K562 (cell line): ENCODE measurements around the gene DNAJB12. TPM values are rescaled to one million over a fixed set of nuclear protein-coding genes. Genes with fewer than 3 reads are reported as not detected.

Source experiments
- DEAF1 ChIP-seq: fragments of 450-650 bp; formaldehyde crosslinking; IDR thresholded peaks from 2 replicates; pipeline ENCODE4 v1.4.0; 2020; ENCODE audit warnings: mild to moderate bottlenecking, moderate library complexity
- MAFF ChIP-seq: IDR thresholded peaks from 2 replicates; pipeline ENCODE4 v1.6.1; 2012; ENCODE audit warnings: low read length, improper control_type of control experiment
- MTA1 ChIP-seq: fragments of 450-650 bp; IDR thresholded peaks from 2 replicates; pipeline ENCODE4 v1.6.1; 2017; ENCODE audit warnings: borderline replicate concordance
- SAP30 ChIP-seq: fragments of 200-600 bp; sonication (generic); IDR thresholded peaks from 2 replicates; pipeline ENCODE4 v1.6.1; 2012; ENCODE audit warnings: borderline replicate concordance, low read depth, mild to moderate bottlenecking, moderate library complexity, low read length, control low read depth, inconsistent platforms; ENCODE audit not compliant: insufficient read depth, poor library complexity, severe bottlenecking
- ZNF184 ChIP-seq: sonication (generic); formaldehyde crosslinking; IDR thresholded peaks from 2 replicates; pipeline ENCODE4 v1.5.0; 2020; ENCODE audit warnings: missing genetic modification reagents
- ZNF239 ChIP-seq: fragments of 250-450 bp; sonication (Bioruptor Pico); IDR thresholded peaks from 2 replicates; pipeline ENCODE4 v1.4.0; 2020; ENCODE audit warnings: mild to moderate bottlenecking
- ZNF263 ChIP-seq: sonication (generic); formaldehyde crosslinking; IDR thresholded peaks from 2 replicates; pipeline ENCODE4 v1.8.0; 2022; ENCODE audit warnings: mild to moderate bottlenecking, missing genetic modification reagents, borderline replicate concordance
- polyA plus RNA-seq, 8 experiments: library from polyadenylated mRNA; depleted of rRNA in 4 of 8; stranded (reverse) in 5 of 8; unstranded in 3 of 8; fragments of >200 nt; fragmentation: Nextera tagmentation in 2 of 8; fragmentation: Illumina TruSeq in 1 of 8; extraction: Ambion mirVana in 2 of 8; extraction: Trizol in 1 of 8; gene quantifications; 2 replicates each; pipeline versions ENCODE4 v1.2.1 to v1.2.3, GENCODE V29; 2011 to 2014; ENCODE audit warnings: inconsistent platforms in 1 of 8, missing spikeins in 1 of 8
- total RNA-seq, 7 experiments: library from RNA; depleted of rRNA in 6 of 7; stranded (reverse); fragments of >200 nt in 6 of 7; fragmentation: Illumina TruSeq in 2 of 7; extraction: Trizol in 2 of 7; gene quantifications; 2 replicates each; pipeline versions ENCODE4 v1.2.1 to v1.2.3, GENCODE V29; 2011 to 2021; ENCODE audit warnings: low replicate concordance in 1 of 7
- TF ChIP-seq, protein P1 (sequence below), 2 experiments: fragments of 450-650 bp; formaldehyde crosslinking in 1 of 2; IDR thresholded peaks; 2 replicates each; pipeline versions ENCODE4 v1.4.0 to v1.6.1; 2014 to 2020; ENCODE audit warnings: mild to moderate bottlenecking in 2 of 2, borderline replicate concordance in 1 of 2, low read depth in 1 of 2
- TF ChIP-seq, protein P2 (sequence below): fragments of 250-450 bp; sonication (Bioruptor Pico); IDR thresholded peaks from 2 replicates; pipeline ENCODE4 v1.8.0; 2021; ENCODE audit warnings: moderate library complexity, mild to moderate bottlenecking, inconsistent platforms
- TF ChIP-seq, protein P3 (sequence below), 2 experiments: IDR thresholded peaks in 1 of 2; conservative IDR thresholded peaks in 1 of 2; 2 replicates each; pipeline ENCODE4 v1.6.1; 2016; ENCODE audit warnings: low read depth in 2 of 2, mild to moderate bottlenecking in 1 of 2, missing compliant biosample characterization in 1 of 2, missing genetic modification characterization in 1 of 2, moderate library complexity in 1 of 2

Gene DNAJB12
- total and polyA plus RNA-seq, 9 of the 15 experiments (the other 6 are each of a cell fraction or from before 2014, with no cell fraction given), result 3.5 to 31.5 (median 20.3) TPM

DNA sequence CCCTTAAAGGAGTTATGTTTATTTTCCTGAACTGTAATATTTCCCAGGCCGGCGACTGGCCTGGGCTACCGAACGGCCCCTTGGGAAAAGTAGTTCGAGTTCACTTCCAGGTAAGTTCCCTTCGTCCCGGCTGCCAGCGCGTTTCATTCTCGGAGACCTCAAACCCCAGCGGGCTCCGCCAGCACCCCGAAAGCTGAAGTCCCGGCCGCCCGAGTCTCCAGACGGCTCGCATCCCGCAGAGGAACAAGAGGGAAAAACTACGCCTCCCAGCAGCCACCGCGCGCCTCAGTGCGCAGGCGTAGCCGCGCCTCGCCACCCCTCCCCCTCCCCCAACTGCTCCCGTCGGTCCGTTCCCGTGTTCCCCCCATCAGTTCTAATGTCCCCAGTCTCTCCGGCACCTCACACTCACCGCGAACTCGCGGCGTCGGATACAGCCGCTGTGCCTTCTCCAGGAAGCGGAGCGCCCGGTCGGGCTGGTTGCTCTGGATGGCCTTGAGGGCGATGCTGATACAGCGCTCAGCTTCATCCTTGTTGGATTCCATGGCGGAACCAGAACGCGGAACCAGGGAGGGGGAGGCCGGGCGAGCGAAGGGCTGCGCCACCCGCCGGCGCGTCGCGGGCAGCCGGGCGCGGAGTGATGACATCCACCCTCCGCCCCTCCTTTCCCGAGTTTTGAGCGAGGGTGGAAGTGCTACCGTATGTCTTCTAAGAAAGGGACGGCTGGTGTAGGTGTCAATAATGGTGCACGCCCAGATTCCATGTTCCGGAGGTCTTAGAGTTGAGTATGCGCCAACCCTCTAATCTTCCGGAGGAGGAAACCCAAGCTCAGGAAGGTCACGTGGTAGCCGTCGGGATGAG, at the start of gene DNAJB12 (continued):
- TF ChIP-seq SAP30, result peak; percentile 65
- TF ChIP-seq, protein P1, sequence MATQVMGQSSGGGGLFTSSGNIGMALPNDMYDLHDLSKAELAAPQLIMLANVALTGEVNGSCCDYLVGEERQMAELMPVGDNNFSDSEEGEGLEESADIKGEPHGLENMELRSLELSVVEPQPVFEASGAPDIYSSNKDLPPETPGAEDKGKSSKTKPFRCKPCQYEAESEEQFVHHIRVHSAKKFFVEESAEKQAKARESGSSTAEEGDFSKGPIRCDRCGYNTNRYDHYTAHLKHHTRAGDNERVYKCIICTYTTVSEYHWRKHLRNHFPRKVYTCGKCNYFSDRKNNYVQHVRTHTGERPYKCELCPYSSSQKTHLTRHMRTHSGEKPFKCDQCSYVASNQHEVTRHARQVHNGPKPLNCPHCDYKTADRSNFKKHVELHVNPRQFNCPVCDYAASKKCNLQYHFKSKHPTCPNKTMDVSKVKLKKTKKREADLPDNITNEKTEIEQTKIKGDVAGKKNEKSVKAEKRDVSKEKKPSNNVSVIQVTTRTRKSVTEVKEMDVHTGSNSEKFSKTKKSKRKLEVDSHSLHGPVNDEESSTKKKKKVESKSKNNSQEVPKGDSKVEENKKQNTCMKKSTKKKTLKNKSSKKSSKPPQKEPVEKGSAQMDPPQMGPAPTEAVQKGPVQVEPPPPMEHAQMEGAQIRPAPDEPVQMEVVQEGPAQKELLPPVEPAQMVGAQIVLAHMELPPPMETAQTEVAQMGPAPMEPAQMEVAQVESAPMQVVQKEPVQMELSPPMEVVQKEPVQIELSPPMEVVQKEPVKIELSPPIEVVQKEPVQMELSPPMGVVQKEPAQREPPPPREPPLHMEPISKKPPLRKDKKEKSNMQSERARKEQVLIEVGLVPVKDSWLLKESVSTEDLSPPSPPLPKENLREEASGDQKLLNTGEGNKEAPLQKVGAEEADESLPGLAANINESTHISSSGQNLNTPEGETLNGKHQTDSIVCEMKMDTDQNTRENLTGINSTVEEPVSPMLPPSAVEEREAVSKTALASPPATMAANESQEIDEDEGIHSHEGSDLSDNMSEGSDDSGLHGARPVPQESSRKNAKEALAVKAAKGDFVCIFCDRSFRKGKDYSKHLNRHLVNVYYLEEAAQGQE (IDR thresholded peaks at IDR 0.05; ENCODE audit: borderline replicate concordance), result peak; percentile 43
- TF ChIP-seq, protein P1 (CRISPR knock-in tag; IDR thresholded peaks at IDR 0.05; ENCODE audit: low read depth), result peak; percentile 82; the same call in 1 of the 2 replicates
- TF ChIP-seq, protein P2, sequence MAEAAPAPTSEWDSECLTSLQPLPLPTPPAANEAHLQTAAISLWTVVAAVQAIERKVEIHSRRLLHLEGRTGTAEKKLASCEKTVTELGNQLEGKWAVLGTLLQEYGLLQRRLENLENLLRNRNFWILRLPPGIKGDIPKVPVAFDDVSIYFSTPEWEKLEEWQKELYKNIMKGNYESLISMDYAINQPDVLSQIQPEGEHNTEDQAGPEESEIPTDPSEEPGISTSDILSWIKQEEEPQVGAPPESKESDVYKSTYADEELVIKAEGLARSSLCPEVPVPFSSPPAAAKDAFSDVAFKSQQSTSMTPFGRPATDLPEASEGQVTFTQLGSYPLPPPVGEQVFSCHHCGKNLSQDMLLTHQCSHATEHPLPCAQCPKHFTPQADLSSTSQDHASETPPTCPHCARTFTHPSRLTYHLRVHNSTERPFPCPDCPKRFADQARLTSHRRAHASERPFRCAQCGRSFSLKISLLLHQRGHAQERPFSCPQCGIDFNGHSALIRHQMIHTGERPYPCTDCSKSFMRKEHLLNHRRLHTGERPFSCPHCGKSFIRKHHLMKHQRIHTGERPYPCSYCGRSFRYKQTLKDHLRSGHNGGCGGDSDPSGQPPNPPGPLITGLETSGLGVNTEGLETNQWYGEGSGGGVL (CRISPR knock-in tag), result no peak
- TF ChIP-seq, protein P3, sequence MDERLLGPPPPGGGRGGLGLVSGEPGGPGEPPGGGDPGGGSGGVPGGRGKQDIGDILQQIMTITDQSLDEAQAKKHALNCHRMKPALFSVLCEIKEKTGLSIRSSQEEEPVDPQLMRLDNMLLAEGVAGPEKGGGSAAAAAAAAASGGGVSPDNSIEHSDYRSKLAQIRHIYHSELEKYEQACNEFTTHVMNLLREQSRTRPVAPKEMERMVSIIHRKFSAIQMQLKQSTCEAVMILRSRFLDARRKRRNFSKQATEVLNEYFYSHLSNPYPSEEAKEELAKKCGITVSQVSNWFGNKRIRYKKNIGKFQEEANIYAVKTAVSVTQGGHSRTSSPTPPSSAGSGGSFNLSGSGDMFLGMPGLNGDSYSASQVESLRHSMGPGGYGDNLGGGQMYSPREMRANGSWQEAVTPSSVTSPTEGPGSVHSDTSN (CRISPR knock-in tag; IDR thresholded peaks at IDR 0.05; ENCODE audit: low read depth), result no peak
- TF ChIP-seq, protein P3 (tag; conservative IDR thresholded peaks at IDR 0.05; ENCODE audit: low read depth), result peak; percentile 4; the same call in 1 of the 2 replicates
- TF ChIP-seq ZNF184, result no peak
- peak; percentile 99 for TF ChIP-seq MTA1
- peak; percentile 84; the same call in 1 of the 2 replicates for TF ChIP-seq ZNF263 (CRISPR knock-in tag)
- peak; percentile 36 for TF ChIP-seq ZNF239 (CRISPR knock-in tag)
- TF ChIP-seq MAFF, result no peak
- no peak for TF ChIP-seq DEAF1 (CRISPR knock-in tag)
